GM21447 (cell line): ENCODE results near the gene RHEX.
"Not testable (repeated sequence)": the region's sequence is repeated elsewhere in the genome, so short reads cannot be mapped to it uniquely, and the experiment has no call there.

ENCODE experiments used
- ATAC-seq: cut with Tn5 transposase; IDR thresholded peaks from one replicate; pipeline ENCODE4 v1.9.1; 2021; ENCODE audit not compliant: unreplicated experiment

Gene RHEX

GRCh38 chr1:206052919-206053610 lies at the start of gene RHEX:
Gene RHEX, plus strand, starts transcription at chr1:206053173. Its CDS starts 44,656 bp downstream, at chr1:206097829.
- ATAC-seq = not testable (repeated sequence)

- ATAC-seq = no peak
Measured at GRCh38 chr1:206003854-206004800, 48.8 kb upstream of the RHEX start.

- no peak for ATAC-seq
Measured at GRCh38 chr1:206004826-206005225, 48.1 kb upstream of the RHEX start.

GRCh38 chr1:206005234-206005633 lies 47.7 kb upstream of the RHEX start:
- no peak for ATAC-seq

GRCh38 chr1:206005778-206006180 lies 47.2 kb upstream of the RHEX start:
- no peak for ATAC-seq

GRCh38 chr1:206006946-206007345 lies 46.0 kb upstream of the RHEX start:
- ATAC-seq = no peak

GRCh38 chr1:206010060-206010459 lies 42.9 kb upstream of the RHEX start:
- no peak for ATAC-seq

GRCh38 chr1:206011057-206011456 lies 41.9 kb upstream of the RHEX start:
- no peak for ATAC-seq

GRCh38 chr1:206012086-206012859 lies 40.7 kb upstream of the RHEX start:
- peak; percentile 99 for ATAC-seq

GRCh38 chr1:206013026-206013795 lies 39.8 kb upstream of the RHEX start:
- ATAC-seq = no peak

- ATAC-seq = no peak
Measured at GRCh38 chr1:206014601-206015000, 38.4 kb upstream of the RHEX start.

GRCh38 chr1:206015071-206015470 lies 37.9 kb upstream of the RHEX start:
- ATAC-seq = no peak

- ATAC-seq = no peak
Measured at GRCh38 chr1:206020393-206021007, 32.5 kb upstream of the RHEX start.

- ATAC-seq = no peak
Measured at GRCh38 chr1:206021008-206021625, 31.9 kb upstream of the RHEX start.

- ATAC-seq = no peak
Measured at GRCh38 chr1:206021626-206022365, 31.2 kb upstream of the RHEX start.

GRCh38 chr1:206022766-206023165 lies 30.2 kb upstream of the RHEX start:
- no peak for ATAC-seq

- no peak for ATAC-seq
Measured at GRCh38 chr1:206023695-206024094, 29.3 kb upstream of the RHEX start, which contains the start of gene CTSE. Gene CTSE, minus strand, starts transcription at chr1:206023895. Its CDS starts 104 bp downstream, at chr1:206023791.

GRCh38 chr1:206025283-206025820 lies 27.6 kb upstream of the RHEX start:
- no peak for ATAC-seq

GRCh38 chr1:206029484-206029883 lies 23.5 kb upstream of the RHEX start:
- no peak for ATAC-seq
